Upper lobe of left lung (tissue), 4 donors: Measurements from ENCODE around the gene VPS29.

Experiments
- POLR2A ChIP-seq, 4 donors: fragments of 450-650 bp; IDR thresholded peaks; one replicate each; pipeline ENCODE4 v1.5.1; 2016 to 2017; ENCODE audit warnings: antibody characterized with exemption in 4 of 4, mild to moderate bottlenecking in 2 of 4
- POLR2AphosphoS5 ChIP-seq, 2 donors: sonication (generic); formaldehyde crosslinking; IDR thresholded peaks; one replicate each; pipeline ENCODE4 v1.5.1; 2017; ENCODE audit warnings: antibody characterized with exemption in 2 of 2
- TF ChIP-seq, protein P1 (sequence below), 6 experiments: fragments of 450-650 bp in 4 of 6; fragments of 200-600 bp in 2 of 6; sonication (generic) in 2 of 6; IDR thresholded peaks; one replicate each; pipeline ENCODE4 v1.5.1; 2016 to 2019; ENCODE audit warnings: antibody characterized with exemption in 6 of 6

DNA sequence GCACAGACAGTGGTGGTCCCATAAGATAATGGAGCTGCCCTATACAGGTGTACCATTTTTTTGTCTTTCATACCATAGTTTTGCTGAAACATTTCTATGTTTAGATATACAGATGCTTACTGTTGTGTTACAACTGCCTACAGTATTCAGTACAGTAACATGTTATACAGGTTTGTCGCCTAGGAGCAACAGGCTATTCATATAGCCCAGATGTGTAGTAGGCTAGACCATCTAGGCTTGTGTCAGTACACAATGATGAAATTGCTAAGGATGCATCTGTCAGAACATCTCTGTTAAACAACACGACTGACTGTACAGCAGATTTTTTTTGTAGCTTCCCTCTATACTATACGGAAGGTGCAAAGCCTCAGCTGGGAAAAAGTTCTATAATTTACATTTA, 30.7 kb upstream of the VPS29 start:
- TF ChIP-seq, protein P1, sequence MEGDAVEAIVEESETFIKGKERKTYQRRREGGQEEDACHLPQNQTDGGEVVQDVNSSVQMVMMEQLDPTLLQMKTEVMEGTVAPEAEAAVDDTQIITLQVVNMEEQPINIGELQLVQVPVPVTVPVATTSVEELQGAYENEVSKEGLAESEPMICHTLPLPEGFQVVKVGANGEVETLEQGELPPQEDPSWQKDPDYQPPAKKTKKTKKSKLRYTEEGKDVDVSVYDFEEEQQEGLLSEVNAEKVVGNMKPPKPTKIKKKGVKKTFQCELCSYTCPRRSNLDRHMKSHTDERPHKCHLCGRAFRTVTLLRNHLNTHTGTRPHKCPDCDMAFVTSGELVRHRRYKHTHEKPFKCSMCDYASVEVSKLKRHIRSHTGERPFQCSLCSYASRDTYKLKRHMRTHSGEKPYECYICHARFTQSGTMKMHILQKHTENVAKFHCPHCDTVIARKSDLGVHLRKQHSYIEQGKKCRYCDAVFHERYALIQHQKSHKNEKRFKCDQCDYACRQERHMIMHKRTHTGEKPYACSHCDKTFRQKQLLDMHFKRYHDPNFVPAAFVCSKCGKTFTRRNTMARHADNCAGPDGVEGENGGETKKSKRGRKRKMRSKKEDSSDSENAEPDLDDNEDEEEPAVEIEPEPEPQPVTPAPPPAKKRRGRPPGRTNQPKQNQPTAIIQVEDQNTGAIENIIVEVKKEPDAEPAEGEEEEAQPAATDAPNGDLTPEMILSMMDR (IDR thresholded peaks at IDR 0.05): no peak
- TF ChIP-seq POLR2A (IDR thresholded peaks at IDR 0.05) (no peak), POLR2AphosphoS5 (IDR thresholded peaks at IDR 0.05) (no peak)
